Astrocyte of the spinal cord (primary cell): ENCODE measurements around the gene ARHGEF11.

ENCODE experiments used
- DNase-seq: peaks from one replicate; pipeline ENCODE4 v3.0.0; 2011; ENCODE audit warnings: low read depth, low spot score
- H3K4me3 ChIP-seq: 2 replicates; pipeline ENCODE4 v1.5.1; 2011; ENCODE audit warnings: low read depth, mild to moderate bottlenecking, low read length, moderate library complexity
- CTCF ChIP-seq: IDR thresholded peaks from 2 replicates; pipeline ENCODE4 v1.5.1; 2012; ENCODE audit warnings: low read depth, mild to moderate bottlenecking, low read length, inconsistent platforms
- in situ Hi-C: cut with HindIII; loops from 2 replicates; pipeline ENCODE4 v1.10.0; 2017; ENCODE audit warnings: low sequenced_read_pairs

Gene ARHGEF11

GRCh38 chr1:157034137-157034800 is 11.3 kb downstream of the ARHGEF11 start:
- in situ Hi-C loops: no loop called here
- DNase-seq: no peak
- no peak for TF ChIP-seq CTCF
- no peak overlapping the region for H3K4me3 ChIP-seq

- in situ Hi-C loops: no loop called here
- no peak for DNase-seq
- H3K4me3 ChIP-seq: no peak overlapping the region
- no peak for TF ChIP-seq CTCF
These were observed 12.1 kb downstream of the ARHGEF11 start for GRCh38 chr1:157033357-157033876.

GRCh38 chr1:157032303-157032702 is 13.2 kb downstream of the ARHGEF11 start:
- no peak for DNase-seq
- TF ChIP-seq CTCF: no peak
- in situ Hi-C loops: no loop called here
- no peak overlapping the region for H3K4me3 ChIP-seq

GRCh38 chr1:157030728-157031127 is 14.8 kb downstream of the ARHGEF11 start:
- no peak for DNase-seq
- no peak overlapping the region for H3K4me3 ChIP-seq
- in situ Hi-C loops: no loop called here
- no peak for TF ChIP-seq CTCF

- no peak for TF ChIP-seq CTCF
- DNase-seq: no peak
- H3K4me3 ChIP-seq: no peak overlapping the region
- in situ Hi-C loops: no loop called here
These were observed 16.9 kb downstream of the ARHGEF11 start for GRCh38 chr1:157028674-157029073.

GRCh38 chr1:157025856-157026255 is 19.7 kb downstream of the ARHGEF11 start:
- in situ Hi-C loops: no loop called here
- TF ChIP-seq CTCF: no peak
- no peak overlapping the region for H3K4me3 ChIP-seq
- no peak for DNase-seq

GRCh38 chr1:157025385-157025784 is 20.2 kb downstream of the ARHGEF11 start:
- in situ Hi-C loops: no loop called here
- TF ChIP-seq CTCF: no peak
- no peak for DNase-seq
- H3K4me3 ChIP-seq: no peak overlapping the region
